ENCODE data around the gene SH3PXD2B. TPM values are rescaled to one million over a fixed set of nuclear protein-coding genes. Genes with fewer than 3 reads are reported as not detected.

SH3PXD2B gene
- total and polyA plus RNA-seq, 2 of the 4 experiments (the other 2 are of a cell fraction), result 8.2 to 14.4 TPM

DNA sequence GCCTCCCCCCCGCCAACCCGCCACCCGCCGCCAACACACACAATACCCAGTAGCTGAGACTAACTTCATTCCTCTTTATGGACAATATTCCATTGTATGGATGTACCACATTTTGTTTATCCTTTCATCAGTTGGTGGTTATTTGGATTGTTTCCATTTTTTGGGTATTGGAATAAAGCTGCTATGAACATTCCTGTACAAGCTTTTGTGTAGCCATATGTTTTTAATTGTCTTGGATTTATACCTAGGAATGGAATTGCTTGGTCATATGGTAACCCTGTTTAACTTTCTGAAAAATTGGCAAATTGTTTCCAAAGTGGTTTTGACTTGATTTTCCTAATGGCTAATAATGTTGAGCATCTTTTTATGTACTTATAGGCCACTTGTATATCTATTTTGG lies 165.9 kb downstream of the SH3PXD2B start:
- no TSS peak for BruUV-seq (replicated peaks)
- no CpG with 5 or more reads among the region's 4 CpGs for WGBS, 2 experiments (ENCODE audit: extremely low coverage in 2 of 2, insufficient read length in 1 of 2)
- H3K14ac ChIP-seq (replicated peaks; ENCODE audit: low read depth, low read length), result no peak overlapping the region
- H4K91ac ChIP-seq (ENCODE audit: insufficient read depth, low read depth, low read length), result no peak overlapping the region
- H2BK15ac ChIP-seq (ENCODE audit: low read depth, low read length), result no peak overlapping the region
- H2BK120ac ChIP-seq (ENCODE audit: low read depth, low read length), result no peak overlapping the region
- dilution Hi-C loops (cut with HindIII; ENCODE audit: low sequenced_read_pairs, unreplicated experiment), result no loop called here
- no peak overlapping the region for H3K4me2 ChIP-seq (ENCODE audit: low read depth, low read length)
- no peak overlapping the region for H2BK5ac ChIP-seq (ENCODE audit: low read depth, low read length, poor library complexity, severe bottlenecking)
- H3K27ac ChIP-seq (ENCODE audit: insufficient read depth, low read length), result no peak overlapping the region
- no peaks in the 10 kb centered on the region for H3K27me3 ChIP-seq (ENCODE audit: control insufficient read depth, insufficient read depth, low read length)
- no peak overlapping the region for H4K5ac ChIP-seq (ENCODE audit: low read depth, low read length)
- ATAC-seq (ENCODE audit: low read depth), result no peak
- H4K20me1 ChIP-seq (ENCODE audit: insufficient read depth, low read length), result no peaks in the 10 kb centered on the region
- intact Hi-C loops (cut with micrococcal nuclease), result no loop called here
- no peak for DNase-seq
- no peaks in the 10 kb centered on the region for H3K9me1 ChIP-seq (ENCODE audit: insufficient read depth, low read length)
- no peaks in the 10 kb centered on the region for H3K36me3 ChIP-seq (ENCODE audit: control insufficient read depth, insufficient read depth, low read length)
- no peak overlapping the region for H3K56ac ChIP-seq (ENCODE audit: extremely low read depth, insufficient read depth, low read length)
- H2AK5ac ChIP-seq (ENCODE audit: low read depth, low read length), result no peak overlapping the region
- TF ChIP-seq, protein P1, sequence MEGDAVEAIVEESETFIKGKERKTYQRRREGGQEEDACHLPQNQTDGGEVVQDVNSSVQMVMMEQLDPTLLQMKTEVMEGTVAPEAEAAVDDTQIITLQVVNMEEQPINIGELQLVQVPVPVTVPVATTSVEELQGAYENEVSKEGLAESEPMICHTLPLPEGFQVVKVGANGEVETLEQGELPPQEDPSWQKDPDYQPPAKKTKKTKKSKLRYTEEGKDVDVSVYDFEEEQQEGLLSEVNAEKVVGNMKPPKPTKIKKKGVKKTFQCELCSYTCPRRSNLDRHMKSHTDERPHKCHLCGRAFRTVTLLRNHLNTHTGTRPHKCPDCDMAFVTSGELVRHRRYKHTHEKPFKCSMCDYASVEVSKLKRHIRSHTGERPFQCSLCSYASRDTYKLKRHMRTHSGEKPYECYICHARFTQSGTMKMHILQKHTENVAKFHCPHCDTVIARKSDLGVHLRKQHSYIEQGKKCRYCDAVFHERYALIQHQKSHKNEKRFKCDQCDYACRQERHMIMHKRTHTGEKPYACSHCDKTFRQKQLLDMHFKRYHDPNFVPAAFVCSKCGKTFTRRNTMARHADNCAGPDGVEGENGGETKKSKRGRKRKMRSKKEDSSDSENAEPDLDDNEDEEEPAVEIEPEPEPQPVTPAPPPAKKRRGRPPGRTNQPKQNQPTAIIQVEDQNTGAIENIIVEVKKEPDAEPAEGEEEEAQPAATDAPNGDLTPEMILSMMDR (conservative IDR thresholded peaks at IDR 0.05; ENCODE audit: low read depth, low read length), result no peak
- TF ChIP-seq MXI1 (IDR thresholded peaks at IDR 0.05; ENCODE audit: borderline replicate concordance, low read depth, low read length), result no peak
- TF ChIP-seq MAZ (IDR thresholded peaks at IDR 0.05; ENCODE audit: borderline replicate concordance, low read depth, low read length), result no peak
- TF ChIP-seq CHD1 (IDR thresholded peaks at IDR 0.05; ENCODE audit: low read depth, low read length), result no peak
- TF ChIP-seq BHLHE40 (IDR thresholded peaks at IDR 0.05; ENCODE audit: low read depth, low read length), result no peak
- no peak for TF ChIP-seq RCOR1 (IDR thresholded peaks at IDR 0.05; ENCODE audit: insufficient replicate concordance, low read length)
- no peak for TF ChIP-seq RFX5 (IDR thresholded peaks at IDR 0.05; ENCODE audit: low read depth, low read length)
- TF ChIP-seq, protein P2, sequence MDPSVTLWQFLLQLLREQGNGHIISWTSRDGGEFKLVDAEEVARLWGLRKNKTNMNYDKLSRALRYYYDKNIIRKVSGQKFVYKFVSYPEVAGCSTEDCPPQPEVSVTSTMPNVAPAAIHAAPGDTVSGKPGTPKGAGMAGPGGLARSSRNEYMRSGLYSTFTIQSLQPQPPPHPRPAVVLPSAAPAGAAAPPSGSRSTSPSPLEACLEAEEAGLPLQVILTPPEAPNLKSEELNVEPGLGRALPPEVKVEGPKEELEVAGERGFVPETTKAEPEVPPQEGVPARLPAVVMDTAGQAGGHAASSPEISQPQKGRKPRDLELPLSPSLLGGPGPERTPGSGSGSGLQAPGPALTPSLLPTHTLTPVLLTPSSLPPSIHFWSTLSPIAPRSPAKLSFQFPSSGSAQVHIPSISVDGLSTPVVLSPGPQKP (IDR thresholded peaks at IDR 0.05; ENCODE audit: borderline replicate concordance, low read depth, low read length), result no peak
- TF ChIP-seq, protein P3, sequence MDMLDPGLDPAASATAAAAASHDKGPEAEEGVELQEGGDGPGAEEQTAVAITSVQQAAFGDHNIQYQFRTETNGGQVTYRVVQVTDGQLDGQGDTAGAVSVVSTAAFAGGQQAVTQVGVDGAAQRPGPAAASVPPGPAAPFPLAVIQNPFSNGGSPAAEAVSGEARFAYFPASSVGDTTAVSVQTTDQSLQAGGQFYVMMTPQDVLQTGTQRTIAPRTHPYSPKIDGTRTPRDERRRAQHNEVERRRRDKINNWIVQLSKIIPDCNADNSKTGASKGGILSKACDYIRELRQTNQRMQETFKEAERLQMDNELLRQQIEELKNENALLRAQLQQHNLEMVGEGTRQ (IDR thresholded peaks at IDR 0.05; ENCODE audit: low read depth, low read length), result no peak
- no peak for TF ChIP-seq RAD21 (IDR thresholded peaks at IDR 0.05; ENCODE audit: low read length)
- no peak for TF ChIP-seq SMC3 (IDR thresholded peaks at IDR 0.05; ENCODE audit: low read depth, low read length)
- TF ChIP-seq CEBPB (IDR thresholded peaks at IDR 0.05; ENCODE audit: low read depth, low read length), result no peak
- TF ChIP-seq MAFK (IDR thresholded peaks at IDR 0.05; ENCODE audit: low read depth, low read length), result no peak
- no peaks in the 10 kb centered on the region for H3K9me3 ChIP-seq (ENCODE audit: control insufficient read depth, insufficient read depth, low read length)
- H3K4me3 ChIP-seq (ENCODE audit: insufficient read depth, low read depth, low read length), result no peak overlapping the region
- no peak overlapping the region for H2AFZ ChIP-seq (replicated peaks; ENCODE audit: low read length, poor library complexity)
- H4K8ac ChIP-seq (ENCODE audit: low read depth in 2 of 2, low read length in 2 of 2), result no peak overlapping the region
- no peak overlapping the region for H2BK20ac ChIP-seq (ENCODE audit: low read depth, low read length)
- H3K23ac ChIP-seq (ENCODE audit: low read depth, low read length), result no peak overlapping the region
- peaks cover 0 to 3% of the 10 kb centered on the region in 2 experiments; a peak in 1 of 4 replicates for H3K79me1 ChIP-seq (ENCODE audit: low read depth in 1 of 2, low read length in 2 of 2)
- no peaks in the 10 kb centered on the region; the same call in 1 of the 2 replicates for H3K4me1 ChIP-seq (ENCODE audit: control insufficient read depth, insufficient read depth, low read length)
- no peak overlapping the region for H3K18ac ChIP-seq (ENCODE audit: low read depth, low read length)
- CTCF ChIA-PET, result no interaction called here
- in situ Hi-C loops (cut with MboI; ENCODE audit: low sequenced_read_pairs), result loop anchor here (10.0 to 25.0 kb wide), 2 partner anchors 184 to 876 kb away; partner anchors contain the start of gene FGF18
- H3K4ac ChIP-seq (ENCODE audit: low read depth, low read length), result no peak overlapping the region
- H2AK9ac ChIP-seq (replicated peaks; ENCODE audit: low read depth, low read length, poor library complexity), result no peak overlapping the region
- POLR2A ChIA-PET (ENCODE audit: unreplicated experiment), result no interaction called here
- no peak overlapping the region for H3K9ac ChIP-seq (ENCODE audit: low read depth, low read length)

All from IMR-90 (cell line).